GM19099 (cell line): ENCODE results near the gene RBFOX2.

Source experiments
- POLR2A ChIP-seq: IDR thresholded peaks from 3 replicates; pipeline ENCODE4 v1.6.1; 2011; ENCODE audit warnings: low read depth; ENCODE audit not compliant: insufficient read length; ENCODE audit errors: extremely low read depth

Gene RBFOX2

DNA sequence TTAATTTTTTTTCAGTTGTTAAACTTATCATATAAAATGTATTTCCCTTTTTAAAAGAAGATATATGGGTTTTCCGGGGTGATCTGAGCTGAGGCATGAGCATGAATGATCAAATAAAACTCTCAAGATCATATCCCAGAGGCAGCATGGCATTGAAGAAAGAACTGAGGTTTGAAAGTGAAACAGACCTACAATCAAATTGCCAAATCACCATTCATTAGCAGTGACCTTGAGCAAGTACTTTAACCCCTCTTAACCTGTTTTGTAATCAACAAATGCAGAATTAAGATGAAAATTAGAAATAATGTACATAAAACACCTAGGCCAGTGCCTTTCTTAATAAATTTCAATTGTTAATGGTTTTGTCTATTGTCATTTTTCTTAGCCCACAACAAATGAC is 116.0 kb downstream of the RBFOX2 start:
- no peak for TF ChIP-seq POLR2A

DNA sequence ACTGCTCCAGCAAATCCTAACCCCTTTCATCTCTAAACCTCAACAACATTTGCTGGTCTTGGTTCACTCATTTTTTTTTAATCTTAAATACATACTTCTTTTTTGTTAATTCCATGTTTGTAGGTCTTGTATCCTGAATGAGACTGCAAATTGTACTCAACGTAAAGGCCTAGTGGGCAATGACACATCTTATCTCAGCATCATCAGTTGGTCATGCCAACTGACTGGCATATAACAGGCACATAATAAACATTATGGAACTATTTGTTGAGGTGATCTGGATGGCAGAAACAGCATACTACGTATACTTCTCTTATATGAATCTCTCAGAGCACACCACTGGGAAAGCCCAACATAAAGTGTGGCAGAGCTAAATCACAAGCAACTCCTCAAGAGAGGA is 116.7 kb downstream of the RBFOX2 start:
- TF ChIP-seq POLR2A: no peak

DNA sequence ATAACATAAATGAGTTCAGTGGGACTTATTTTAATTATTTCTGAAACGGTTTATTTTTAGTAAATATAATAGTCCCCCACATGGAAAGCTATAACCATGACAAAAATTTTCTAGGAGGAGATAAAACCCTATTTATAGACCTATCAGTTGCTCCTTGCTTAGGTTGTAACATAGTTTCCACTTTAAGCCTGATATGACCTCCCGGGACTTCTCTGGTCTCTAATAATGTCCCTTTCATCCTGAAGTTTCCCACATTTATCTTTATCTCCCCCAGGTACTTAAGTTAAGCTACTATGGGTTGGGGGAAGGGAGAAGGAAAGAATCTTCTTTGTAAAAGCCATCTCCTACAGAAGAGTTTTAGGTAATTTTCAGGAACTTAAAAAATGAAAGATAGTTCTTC is 117.7 kb downstream of the RBFOX2 start:
- TF ChIP-seq POLR2A: no peak

DNA sequence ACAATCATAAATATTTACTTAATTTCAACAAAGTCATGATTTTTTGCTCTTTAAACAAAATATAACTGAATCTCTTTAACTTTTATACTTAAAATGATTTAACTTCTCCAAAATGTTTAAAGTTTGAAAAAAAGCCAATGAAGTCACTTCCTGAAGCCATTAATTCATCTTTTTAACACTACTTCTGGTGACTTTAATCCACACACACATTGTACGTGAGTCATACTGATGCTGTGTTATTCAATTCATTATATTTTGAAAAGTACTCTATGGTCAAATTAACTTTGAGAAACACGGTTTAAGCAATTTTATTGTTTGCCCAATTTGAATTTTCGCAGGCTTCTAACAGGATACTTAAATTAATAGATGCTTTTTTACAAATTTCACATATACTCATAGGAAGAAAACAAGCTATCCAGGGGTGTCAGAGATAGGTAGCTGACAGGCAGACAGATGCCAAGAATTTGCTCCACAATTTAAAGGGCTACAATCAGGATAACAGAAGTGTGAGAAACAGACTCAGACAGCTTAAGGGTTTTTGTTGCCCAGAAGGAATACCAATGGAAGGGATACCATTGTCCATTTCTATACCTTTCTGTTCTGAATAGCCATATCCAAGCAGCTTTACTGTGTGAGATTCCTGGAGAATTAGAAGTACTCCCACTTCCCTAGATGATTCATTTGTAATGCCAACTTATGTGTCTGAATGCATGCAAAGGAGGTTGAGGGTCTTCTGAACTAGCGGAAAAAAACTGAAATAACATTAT is 118.4 kb downstream of the RBFOX2 start:
- no peak for TF ChIP-seq POLR2A

DNA sequence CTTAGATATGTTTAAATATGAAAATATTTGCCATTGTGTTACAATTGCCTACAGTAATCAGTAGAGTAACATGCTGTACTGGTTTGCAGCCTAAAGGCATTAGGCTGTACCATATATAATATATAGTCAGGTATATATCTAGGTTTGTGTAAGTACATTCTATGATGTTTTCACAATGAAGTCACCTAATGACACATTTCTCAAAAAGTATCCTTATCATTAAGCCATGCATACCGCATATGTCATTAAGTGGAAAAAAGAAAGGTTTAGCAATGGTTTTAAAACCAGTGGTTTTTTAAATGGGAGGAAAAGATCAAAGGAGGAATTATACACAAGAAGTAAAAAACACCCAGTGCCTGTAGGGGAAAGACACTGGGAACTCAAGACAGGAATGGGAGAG is 122.7 kb downstream of the RBFOX2 start:
- TF ChIP-seq POLR2A: no peak

DNA sequence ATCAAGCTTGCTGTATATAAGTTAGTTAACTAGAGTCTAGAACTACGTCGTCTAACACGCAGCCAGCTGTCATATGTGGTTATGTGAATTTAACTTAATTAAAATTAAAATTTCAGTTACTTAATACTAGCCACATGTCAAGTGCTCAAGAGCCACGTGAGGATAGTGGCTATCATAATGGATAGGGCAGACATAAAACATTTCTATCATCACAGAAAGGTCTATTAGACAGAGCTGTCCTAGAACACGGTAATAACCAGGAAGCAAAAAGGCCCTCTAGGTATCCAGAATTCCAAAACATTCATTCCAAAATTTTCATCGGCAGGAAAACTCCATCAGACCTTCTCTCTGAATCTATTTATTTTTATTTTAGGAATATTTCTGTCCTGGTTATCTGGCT is 123.9 kb downstream of the RBFOX2 start:
- no peak for TF ChIP-seq POLR2A

DNA sequence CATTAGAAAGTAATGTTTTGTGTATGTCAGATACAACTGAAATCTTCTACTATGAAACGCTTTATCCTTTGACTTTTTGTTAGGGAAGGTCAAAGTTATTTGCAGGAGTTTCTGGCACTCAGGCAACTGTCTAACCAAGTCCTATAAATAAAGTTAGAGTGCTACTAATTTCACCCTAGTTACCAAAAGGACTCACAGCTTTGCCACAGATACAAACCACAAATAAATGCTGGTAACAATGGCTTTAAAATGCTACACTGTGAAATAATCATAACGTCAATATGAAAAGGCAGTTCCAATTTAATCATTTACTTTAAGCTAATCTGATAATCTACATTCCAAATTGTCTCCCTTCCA is 124.3 kb downstream of the RBFOX2 start:
- no peak for TF ChIP-seq POLR2A

DNA sequence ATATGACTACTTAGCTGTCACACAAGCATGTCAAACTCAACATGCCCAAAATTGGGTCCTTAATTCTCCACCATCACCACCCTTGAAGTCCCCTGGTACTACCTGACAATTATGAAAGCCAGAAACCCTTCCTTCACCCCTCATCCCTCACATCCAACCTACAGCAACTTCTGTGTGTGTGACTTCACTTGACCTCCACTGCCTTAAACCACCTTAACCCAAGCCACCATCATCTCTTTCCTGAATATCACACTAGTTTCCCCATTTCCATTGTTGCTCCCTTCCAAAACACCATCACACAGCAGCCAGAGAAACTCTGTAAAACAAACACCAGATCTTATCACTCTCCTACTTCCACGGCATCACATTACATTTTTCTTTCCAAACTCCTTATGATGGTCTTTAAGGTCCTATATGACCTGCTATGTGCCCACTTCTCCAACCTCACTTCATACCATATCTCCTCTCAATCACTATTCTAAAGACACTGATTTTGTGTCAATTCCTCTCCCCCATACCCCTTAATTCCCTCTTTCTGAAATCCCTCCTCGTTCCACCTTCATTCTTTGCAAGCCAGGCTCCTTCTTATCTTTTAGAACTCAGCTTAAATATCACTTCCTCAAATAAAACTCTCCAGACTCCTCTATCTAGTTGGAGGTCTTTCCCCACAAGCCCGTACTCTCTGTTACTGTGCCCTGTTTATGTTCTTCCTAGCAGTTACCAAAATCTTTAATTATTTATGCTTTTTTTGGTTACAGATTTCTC is 124.9 kb downstream of the RBFOX2 start:
- TF ChIP-seq POLR2A: no peak

DNA sequence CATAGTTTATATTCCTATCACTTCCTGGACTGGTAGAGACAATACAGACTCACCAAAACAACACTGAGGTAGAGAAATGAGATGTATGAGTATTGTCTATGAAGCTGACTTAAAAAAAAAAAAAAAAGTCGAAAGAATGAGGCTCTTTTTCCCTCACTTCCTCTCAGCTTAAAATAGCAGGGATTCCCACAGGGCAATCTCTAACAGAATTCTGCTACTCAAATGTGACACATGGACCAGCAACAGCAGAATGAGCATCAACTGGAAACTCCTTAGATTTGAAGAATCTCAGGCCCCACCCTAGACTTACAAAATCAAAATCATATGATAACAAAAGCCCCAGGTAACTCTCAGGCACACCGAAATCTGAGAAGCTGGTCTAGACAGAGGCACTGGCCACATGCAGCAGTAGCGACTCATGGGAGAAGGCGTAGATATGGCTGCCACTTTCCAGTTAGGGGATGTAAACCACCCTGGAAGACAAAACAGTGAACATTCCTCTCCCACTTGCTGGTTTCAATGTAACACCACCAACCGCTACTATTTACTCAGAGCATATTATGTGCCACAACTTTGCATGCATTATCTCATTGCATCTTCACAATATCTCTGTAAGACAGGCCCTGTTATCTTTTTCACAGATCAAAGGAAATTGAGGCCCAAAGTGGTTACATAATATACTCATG is 128.0 kb downstream of the RBFOX2 start:
- no peak for TF ChIP-seq POLR2A

DNA sequence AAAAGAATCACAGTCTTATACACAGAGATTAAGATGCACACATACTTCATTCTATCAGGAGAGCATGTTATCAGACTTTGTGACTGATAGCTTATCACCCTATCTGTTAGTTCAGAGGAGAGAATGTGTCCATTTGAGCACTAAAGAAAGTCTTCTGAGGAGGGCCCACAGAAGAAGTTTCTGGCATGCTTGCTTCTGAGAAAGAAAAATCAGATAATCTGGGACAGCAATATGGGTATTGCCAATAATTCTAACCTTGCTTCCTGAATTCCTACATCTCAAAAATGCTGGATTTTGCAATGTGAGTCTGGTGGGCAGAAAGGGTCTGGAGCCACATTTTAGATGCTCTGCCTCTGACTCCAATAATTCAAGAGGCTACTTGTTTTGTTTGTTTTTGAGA is 128.9 kb downstream of the RBFOX2 start:
- no peak for TF ChIP-seq POLR2A

DNA sequence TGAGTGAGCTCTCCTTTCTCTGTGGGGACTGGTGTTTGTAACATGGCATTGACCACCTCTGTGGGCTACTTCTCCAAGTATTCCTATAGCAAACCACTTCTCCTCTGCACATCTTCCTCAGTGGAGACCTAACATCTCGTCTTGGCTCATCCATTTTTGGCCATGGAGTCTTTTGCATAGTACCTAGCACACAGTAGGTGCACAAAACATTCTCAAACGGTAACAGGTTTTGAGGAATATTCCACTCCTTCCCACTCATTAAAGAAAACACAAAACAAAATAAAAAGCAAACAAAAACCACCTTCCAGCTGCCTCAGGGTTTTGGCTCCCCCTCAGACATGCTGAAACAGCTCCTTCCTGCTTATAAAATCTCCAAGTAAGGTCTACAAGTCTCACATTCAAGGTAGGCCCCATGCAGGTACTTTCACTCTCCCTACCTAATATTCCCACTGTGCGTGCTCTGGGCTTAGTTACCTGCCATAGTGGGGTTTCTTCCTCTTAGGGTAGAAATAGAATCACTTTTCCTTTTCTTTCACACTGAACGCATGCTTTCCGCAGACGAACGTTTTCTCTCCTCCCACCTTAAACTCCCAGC is 132.4 kb downstream of the RBFOX2 start:
- TF ChIP-seq POLR2A: no peak

DNA sequence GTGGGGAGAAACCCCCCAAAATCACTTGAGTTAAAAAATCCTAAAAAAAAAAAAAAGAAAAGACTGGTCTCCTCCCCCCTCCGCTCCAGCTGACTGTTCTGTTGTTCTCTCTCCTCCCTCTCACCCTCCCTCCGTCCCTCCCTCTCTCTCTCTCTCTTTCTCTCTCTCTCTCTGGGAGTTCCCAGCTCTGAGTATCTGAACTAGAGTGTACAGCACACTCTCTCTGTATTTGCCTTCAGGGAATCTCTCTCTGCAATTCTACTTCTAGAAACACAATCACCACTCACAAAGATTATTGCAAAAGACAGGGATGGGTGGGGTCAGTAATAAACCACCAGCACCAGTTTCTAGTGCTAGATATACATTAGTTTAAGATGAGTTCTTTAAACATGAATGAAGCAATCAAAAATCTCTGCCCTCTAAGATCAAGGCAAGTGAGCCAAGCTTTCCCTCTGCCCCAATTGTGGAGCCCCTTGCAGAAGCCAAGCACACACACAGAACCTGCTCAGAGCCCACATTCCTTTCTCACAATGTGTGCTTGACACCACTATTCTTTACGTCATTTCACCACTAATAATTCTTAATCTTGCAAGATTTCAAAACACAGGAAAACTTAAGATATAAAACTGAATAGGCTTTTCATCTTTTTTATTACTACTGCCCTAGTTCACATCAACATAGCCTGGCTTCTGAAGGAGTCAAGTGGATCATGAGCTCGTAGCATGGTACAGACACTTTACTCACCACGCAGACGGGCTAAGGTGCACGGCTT is 133.5 kb downstream of the RBFOX2 start:
- no peak for TF ChIP-seq POLR2A

DNA sequence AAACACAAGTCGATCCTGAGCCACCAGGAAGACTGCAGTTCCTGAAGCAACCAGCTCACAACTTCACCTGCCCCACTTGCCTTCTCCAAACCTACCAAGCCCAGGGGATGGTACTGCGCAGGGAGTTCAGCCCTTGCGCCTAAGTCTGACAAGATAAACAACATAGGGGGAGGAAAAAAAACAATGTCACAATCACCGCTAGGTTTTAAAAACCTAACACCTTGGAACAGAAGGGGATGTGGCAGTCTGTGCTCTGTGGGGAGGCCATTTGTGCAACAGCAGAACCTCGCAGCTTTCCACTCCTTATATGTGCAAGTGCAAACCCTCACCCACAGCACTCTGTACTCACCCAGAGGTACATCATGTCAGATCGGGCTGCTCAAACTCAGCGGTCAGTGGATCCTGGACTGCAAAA is 134.2 kb downstream of the RBFOX2 start:
- no peak for TF ChIP-seq POLR2A

DNA sequence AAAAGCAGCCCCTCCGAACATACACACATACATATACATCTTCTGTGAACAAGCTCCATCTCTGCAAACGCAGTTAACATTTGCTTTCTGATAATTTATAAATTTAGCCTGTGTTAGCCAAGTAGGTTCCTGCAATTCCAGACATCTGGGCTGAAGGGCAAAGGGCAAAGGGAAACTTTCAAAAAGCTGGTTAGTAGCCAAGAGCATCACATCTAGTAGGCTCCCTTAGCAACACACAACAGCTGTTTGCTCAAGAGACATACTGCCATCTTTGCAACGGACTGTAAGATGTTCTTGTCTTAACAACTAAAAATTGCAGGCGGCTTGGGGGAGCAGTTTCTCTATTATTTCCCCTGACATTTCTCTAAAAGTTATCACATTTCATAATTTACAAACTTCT is 134.9 kb downstream of the RBFOX2 start:
- no peak for TF ChIP-seq POLR2A

DNA sequence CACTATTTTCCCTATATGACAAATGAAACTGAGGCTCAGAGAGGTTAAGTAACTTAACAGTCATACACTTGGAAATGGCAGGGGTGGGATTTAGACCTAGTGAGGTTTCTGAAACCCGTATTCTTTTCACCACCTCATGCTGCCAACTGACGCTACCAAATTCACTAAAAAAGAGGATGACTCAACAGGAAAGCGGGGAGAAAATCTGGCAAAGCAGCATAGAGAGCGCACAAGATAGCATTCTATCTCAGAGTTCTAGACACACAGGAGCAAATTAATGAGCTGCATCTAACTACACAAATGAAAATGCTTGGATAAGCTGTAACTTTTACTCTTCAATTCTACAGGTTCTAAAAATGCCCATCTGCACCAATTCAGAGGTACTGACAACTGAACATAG is 136.4 kb downstream of the RBFOX2 start:
- no peak for TF ChIP-seq POLR2A
